Limb (tissue), 2 donors: Measurements from ENCODE around the gene ATP2A2.
"Not testable (repeated sequence)": the region's sequence is repeated elsewhere in the genome, so short reads cannot be mapped to it uniquely, and the experiment has no call there.

ENCODE experiments used
- DNase-seq, 2 donors: peaks; one replicate each; pipeline ENCODE4 v3.0.0-alpha.2; 2016; ENCODE audit errors: extremely low spot score in 2 of 2

ATP2A2 gene

GRCh38 chr12:110340261-110340660 lies 59.2 kb downstream of the ATP2A2 start:
- not testable (repeated sequence) for DNase-seq

DNA sequence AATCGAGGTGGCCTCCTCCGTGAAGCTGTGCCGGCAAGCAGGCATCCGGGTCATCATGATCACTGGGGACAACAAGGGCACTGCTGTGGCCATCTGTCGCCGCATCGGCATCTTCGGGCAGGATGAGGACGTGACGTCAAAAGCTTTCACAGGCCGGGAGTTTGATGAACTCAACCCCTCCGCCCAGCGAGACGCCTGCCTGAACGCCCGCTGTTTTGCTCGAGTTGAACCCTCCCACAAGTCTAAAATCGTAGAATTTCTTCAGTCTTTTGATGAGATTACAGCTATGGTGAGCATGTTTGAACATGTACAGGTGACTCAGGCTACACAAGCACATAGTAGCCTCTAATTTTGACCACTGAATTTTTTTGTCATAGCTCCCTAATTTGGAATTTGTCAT lies 59.7 kb downstream of the ATP2A2 start:
- no peak for DNase-seq

GRCh38 chr12:110342157-110342556 lies 61.1 kb downstream of the ATP2A2 start:
- DNase-seq, result no peak

- DNase-seq, result no peak
These were observed 62.1 kb downstream of the ATP2A2 start for GRCh38 chr12:110343114-110343513.

DNA sequence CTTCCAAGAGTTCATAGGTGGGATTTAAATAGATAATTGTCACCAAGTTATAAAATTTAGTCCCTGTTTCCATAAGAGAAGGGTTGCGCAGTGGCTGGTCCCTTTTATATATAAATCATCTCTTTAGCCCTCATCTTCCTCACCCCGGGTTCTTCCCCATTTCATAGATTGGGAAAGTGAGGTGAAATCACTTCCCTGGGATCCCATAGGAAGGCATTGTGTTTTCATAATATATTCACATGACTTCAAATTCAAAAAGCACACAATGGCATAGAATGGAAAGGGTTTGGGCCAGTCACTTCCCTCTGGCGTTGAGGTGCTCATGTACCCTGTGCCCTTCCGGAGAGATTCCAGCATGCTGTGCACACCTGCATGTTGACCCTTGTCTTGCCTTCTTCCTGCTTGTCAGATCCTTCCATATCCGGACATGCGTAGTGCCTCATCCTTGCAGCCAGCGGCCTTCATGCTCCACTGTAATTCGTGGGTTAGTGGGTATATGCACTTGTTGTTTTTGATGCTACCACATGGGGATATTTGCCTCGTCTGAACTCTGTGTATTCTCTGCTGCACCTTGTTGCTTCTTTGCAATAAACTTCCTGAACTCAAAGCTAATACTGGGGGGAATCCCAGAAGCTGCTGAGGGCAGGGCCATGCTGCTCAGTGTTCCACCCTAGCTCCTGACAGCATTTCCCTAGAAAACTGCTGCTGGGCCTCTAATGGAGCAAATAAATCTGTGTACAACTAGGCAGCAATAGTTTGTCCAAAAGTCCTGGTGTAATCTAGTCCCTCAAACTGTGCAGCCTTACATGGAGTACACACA lies 62.9 kb downstream of the ATP2A2 start:
- DNase-seq, result no peak

DNA sequence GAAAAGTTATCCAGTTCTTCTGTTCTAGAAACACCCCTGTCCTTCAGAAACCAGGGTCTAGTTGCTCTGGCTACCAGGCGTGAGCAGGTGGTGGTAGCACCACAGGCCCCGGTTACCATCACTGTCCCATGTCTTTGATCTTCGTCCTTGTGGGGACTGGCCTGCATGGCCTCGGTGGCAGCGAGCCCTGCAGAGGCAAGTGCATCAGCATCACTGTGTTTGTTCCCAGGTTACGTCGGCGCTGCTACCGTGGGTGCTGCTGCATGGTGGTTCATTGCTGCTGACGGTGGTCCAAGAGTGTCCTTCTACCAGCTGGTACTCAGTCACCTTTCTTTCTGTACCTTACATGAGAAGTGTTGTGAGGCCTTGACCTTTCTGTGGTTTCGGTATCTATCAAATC lies 63.6 kb downstream of the ATP2A2 start:
- DNase-seq, result no peak

DNA sequence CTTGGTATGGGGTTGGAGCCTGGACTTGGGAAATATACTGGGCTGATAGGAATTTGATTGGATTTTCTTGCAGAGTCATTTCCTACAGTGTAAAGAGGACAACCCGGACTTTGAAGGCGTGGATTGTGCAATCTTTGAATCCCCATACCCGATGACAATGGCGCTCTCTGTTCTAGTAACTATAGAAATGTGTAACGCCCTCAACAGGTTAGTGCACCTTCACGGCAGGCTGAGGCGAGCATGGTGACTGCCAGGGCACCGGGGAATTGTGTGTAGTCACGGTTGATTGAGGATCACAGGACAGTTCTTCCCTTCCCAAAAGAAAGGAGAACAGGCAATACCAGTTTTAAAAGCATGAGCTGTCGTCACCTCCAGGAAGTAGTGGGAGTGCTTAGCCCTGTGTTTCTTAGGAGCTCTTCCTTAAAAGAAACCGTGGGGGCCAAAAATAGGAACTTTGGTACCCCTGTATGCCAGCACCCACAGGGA lies 64.2 kb downstream of the ATP2A2 start:
- DNase-seq, result no peak

GRCh38 chr12:110345963-110346362 lies 64.9 kb downstream of the ATP2A2 start:
- DNase-seq, result no peak

DNA sequence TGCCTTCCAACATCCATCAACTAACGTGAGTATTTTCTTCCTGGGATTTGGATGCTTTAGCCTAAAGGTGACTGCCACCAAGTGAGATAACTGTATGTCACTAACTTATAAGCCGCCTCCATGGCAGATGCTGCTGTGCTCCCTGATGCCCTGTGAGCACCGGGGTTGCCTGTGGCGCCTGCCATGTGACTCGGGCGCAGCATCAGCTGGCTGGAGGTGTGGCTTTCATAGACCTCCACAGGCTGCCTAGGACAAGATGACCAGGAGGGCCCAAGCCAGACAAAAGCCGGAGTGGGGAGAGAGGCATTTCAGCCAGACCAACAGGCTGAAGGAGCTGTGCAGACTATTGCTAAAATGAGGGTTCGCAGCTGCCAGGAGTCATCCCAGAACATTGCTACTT lies 66.7 kb downstream of the ATP2A2 start:
- DNase-seq, result no peak

- DNase-seq, result no peak
These were observed 67.5 kb downstream of the ATP2A2 start for GRCh38 chr12:110348431-110349059.

DNA sequence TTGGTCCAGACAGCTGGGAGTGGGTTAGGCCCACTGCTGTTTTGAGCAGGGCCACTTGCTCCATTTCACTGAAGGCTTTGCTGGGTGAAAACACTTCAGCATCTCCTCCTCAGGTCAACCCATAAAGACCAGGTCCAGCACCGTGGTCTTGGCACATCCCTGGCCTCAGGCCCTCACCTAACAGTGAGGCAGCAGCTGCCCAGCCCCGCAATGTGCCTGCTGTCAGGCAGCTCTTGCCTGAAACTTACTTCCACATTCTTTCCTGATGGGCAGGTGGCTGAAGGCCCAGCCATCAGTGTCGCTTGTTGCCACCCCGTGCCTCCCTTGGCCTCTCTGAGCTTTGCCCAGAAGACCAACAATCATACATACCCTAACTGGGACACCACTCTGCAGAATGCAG lies 68.0 kb downstream of the ATP2A2 start:
- DNase-seq, result no peak

- no peak for DNase-seq
These were observed 68.6 kb downstream of the ATP2A2 start for GRCh38 chr12:110349514-110350151.

DNA sequence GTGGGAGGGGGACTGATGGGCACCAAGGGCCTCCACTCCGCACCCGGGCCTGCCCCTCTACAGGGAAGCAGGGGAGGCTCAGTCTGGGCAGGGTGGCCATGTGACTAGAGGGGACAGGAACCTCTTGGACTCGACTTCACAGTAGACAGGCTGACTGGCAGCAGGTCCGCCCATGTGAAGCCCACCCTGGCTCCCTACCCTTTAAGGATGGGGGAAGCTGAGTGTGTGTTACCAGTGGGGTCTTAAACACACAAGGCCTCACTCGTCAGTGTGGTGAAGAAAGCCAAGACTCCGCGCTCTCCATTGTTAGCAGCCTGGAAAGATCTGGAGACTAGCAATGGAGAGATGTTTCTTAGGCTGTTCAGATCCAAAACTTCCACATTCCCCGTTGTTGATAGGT lies 70.1 kb downstream of the ATP2A2 start:
- no peak for DNase-seq

DNA sequence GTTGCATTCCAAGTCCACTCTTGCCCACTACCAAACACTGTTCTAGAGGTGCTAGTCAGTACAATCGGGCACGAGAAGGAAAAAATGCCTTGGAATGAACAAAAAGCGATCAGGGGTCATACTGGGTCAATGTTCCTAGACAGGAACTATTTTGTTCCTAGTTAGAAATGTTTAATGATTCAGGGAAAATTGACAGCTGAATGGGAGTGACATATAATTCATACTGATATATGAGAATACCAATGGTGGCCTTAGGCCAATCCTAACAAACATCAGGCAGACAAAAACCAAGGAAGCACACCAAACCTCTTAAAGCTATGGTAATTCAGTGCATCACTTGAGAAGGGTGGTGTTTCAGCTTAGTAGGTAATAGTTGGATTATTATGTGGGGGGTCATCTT lies 71.4 kb downstream of the ATP2A2 start:
- no peak for DNase-seq

DNA sequence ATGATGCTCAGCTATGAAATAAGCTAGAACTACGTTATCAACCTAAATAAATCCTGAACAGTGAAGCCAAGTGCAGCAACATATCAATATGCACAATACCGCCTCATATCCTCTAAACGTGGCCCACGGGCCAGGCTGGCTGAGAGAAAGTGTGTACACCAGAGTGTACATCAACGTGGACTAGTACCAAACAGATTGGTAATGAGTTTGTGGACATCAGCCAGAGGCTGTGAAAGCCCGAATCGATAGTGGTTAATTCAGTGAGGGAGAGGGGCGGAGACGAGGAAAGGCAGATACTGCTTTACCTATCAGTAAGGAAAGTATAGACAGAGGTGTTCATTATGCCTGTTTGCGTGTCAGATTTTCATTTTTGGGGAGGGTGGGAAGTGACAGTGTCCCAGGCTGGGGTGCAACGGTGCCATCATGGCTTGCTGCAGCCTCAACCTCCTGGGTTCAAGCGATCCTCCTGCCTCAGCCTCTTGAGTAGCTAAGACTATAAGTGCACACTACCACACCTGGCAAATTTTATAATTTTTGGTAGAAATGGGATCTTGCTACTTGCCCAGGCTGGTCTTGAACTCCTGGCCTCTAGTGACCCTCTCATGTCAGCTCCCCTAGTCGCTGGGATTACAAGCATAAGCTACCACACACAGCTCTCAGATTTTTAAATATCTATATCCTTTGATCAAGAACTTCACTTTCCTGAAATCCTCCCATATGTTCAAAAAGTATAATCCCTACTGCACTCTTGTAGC lies 72.3 kb downstream of the ATP2A2 start:
- no peak for DNase-seq

DNA sequence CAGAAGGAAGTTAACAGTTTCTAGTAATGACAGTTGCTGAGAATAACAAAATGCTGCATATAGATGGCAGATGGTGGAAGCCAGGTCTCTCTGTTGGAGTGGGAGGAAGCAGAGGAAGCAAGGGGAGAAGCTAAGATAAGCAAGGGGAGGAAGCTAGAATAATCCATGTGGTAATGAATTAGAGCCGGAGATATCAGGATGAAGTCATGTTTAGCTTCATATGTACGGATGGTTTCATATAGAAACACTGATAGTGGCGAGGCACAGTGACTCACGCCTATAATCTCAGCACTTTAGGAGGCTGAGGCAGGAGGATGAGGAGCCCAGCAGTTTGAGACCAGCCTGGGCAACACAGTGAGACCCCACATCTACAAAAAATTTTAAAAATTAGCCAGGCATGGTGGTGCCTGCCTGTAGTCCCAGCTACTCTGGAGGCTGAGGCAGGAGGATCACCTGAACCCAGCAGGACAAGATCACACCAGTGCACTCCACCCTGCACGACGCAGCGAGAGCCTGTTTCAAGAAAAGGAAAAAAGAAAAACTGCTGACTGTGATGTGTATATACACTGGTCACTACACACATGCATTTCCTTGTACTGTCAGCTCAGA lies 73.2 kb downstream of the ATP2A2 start:
- no peak for DNase-seq

- no peak for DNase-seq
These were observed 74.0 kb downstream of the ATP2A2 start for GRCh38 chr12:110355073-110355472.

GRCh38 chr12:110358384-110359097 lies 77.5 kb downstream of the ATP2A2 start:
- not testable (repeated sequence) for DNase-seq

DNA sequence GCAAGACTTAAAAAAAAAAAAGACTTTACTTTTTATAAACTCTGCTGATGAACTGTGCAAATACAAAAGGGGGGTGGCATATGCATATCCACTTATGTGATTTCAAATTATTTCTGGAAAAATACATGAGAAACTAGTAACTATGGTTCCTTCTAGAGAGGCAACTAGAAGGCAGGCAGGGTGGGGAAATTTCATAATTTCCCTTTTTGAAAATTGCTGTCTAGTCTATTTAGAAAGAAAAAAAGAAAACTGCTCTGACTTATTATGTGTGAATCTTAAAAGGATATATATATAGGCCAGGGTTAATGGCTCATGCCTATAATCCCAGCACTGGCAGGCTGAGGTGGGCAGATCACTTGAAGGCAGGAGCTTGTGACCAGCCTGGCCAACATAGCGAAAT lies 80.2 kb downstream of the ATP2A2 start:
- no peak for DNase-seq

GRCh38 chr12:110365489-110366320 lies 84.7 kb downstream of the ATP2A2 start:
- DNase-seq, result no peak
